NCI-H524 (cell line): ENCODE data around the gene JSRP1.
A peak's percentile ranks its signal among the peaks of the same experiment; 100 is the strongest.

Source experiments
- DNase-seq, 2 experiments: peaks; one replicate each; lab custom pipeline; 2025; lab: John Stamatoyannopoulos, UW

Gene JSRP1

GRCh38 chr19:2255982-2256685, at the start of gene JSRP1:
Gene JSRP1, minus strand, starts transcription at chr19:2256417. Its CDS starts 1,103 bp downstream, at chr19:2255314.
- DNase-seq: peak; percentile 82 to 88

GRCh38 chr19:2305452-2306280, 49.4 kb upstream of the JSRP1 start:
- DNase-seq: no peak

GRCh38 chr19:2303211-2303798, 47.1 kb upstream of the JSRP1 start:
- no peak for DNase-seq

GRCh38 chr19:2302319-2303210, 46.3 kb upstream of the JSRP1 start:
- DNase-seq: peak in 1 of 2 experiments; percentile 42

GRCh38 chr19:2300533-2300932, 44.3 kb upstream of the JSRP1 start:
- no peak for DNase-seq

GRCh38 chr19:2296141-2296540, 39.9 kb upstream of the JSRP1 start:
- no peak for DNase-seq

- DNase-seq: peak in 1 of 2 experiments; percentile 71
Observed at GRCh38 chr19:2294687-2295335, 38.6 kb upstream of the JSRP1 start.

GRCh38 chr19:2291185-2291751, 35.1 kb upstream of the JSRP1 start:
- DNase-seq: peak; percentile 80 to 81

GRCh38 chr19:2290441-2291184, 34.4 kb upstream of the JSRP1 start:
- no peak for DNase-seq

GRCh38 chr19:2289714-2290435, 33.7 kb upstream of the JSRP1 start:
- DNase-seq: no peak

GRCh38 chr19:2288818-2289713, 32.8 kb upstream of the JSRP1 start:
- DNase-seq: no peak

- DNase-seq: no peak
Observed at GRCh38 chr19:2288338-2288817, 32.2 kb upstream of the JSRP1 start.

GRCh38 chr19:2287585-2288337, 31.5 kb upstream of the JSRP1 start:
- DNase-seq: no peak

- no peak for DNase-seq
Observed at GRCh38 chr19:2286402-2287140, 30.4 kb upstream of the JSRP1 start.

- no peak for DNase-seq
Observed at GRCh38 chr19:2283835-2284507, 27.8 kb upstream of the JSRP1 start.

- no peak for DNase-seq
Observed at GRCh38 chr19:2282862-2283237, 26.6 kb upstream of the JSRP1 start.
